HG03442 (cell line): Measurements from ENCODE around the gene ITPRID1.
"Not testable (repeated sequence)": the region's sequence is repeated elsewhere in the genome, so short reads cannot be mapped to it uniquely, and the experiment has no call there.

Experiments
- ATAC-seq: cut with Tn5 transposase; IDR thresholded peaks from one replicate; pipeline ENCODE4 v1.9.1; 2021; ENCODE audit warnings: mild to moderate bottlenecking, moderate library complexity; ENCODE audit not compliant: unreplicated experiment

ITPRID1 gene

GRCh38 chr7:31513790-31514189, at the start of gene ITPRID1:
TSS of gene ITPRID1 (plus strand) at chr7:31514090. CDS start at chr7:31553025, 38,935 bp downstream.
- no peak for ATAC-seq

DNA sequence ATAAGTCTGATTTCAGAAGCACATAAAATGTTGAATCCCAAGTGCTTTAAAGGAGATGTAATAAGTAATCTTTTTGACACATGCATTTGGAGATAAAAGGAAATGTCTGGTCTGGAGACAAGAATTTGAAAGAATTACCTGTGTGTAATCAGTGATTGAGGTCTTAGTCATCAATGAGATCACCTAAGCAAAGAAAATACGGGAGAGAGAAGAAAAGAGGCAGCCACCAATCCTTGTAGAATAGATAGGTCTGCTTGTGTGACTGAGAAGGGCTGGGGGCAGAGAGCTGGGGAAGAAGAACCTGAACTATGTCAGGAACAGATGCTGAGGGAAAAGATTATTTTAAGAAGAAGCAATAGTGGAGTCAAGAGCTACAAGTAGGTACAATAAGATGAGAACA, 49.3 kb upstream of the ITPRID1 start:
- ATAC-seq = no peak

DNA sequence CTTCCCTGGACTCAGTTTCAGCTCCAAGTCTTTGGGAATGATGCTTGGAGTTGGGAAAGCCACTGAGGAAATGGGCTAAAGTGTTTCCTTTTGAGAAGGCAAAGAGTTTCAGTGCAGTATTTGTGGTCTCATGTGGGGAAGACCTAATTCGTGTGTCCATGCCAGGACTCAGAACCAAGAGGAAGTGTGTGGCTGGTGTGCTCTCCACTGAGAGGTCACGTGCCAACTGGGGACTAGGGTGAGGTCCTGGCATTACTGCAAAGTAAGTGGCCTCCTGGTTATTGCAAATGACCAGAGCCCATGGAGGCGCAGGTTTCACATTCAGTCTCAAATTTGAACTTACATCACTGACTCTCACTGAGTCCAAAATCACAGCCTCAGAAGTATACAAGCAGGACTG, 48.6 kb upstream of the ITPRID1 start:
- ATAC-seq = no peak

DNA sequence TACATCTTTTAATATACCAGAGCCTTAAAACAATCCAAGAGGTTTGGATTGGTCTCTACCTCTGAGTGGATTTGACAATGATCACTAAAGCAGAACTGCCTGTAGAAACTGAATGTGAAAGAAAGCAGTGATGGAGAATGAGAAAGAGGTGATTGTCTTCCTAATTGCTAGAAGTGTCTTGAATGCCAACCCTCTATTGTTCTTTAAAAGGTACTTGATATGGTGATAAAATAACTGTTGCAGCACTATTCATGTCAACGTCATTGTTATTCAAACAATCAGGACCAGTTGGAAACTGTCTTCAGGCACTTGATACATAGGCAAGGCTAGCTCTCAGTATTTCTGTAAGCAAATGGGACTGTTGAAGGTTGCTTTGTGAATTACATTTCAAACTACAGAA, 47.9 kb upstream of the ITPRID1 start:
- no peak for ATAC-seq

DNA sequence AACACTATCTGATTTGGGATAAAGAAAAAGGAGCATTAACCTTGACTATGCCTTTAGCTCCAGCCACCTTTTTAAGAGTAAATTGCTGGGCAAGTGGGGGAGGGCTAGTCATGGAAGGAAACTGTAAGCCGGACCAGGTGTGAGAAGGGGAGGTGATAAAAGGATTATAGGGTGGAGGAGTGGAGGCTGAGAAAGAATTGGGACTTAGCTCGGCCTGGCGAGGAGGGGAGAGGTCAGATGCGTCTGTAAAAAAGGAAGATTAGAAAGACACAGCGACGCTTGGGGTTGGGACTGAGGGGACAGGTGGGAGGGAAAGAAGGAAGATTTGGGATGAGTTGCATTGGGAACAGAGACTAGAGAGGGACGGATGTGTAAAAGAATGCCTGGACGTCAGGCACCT, 43.0 kb upstream of the ITPRID1 start:
- ATAC-seq = not testable (repeated sequence)

DNA sequence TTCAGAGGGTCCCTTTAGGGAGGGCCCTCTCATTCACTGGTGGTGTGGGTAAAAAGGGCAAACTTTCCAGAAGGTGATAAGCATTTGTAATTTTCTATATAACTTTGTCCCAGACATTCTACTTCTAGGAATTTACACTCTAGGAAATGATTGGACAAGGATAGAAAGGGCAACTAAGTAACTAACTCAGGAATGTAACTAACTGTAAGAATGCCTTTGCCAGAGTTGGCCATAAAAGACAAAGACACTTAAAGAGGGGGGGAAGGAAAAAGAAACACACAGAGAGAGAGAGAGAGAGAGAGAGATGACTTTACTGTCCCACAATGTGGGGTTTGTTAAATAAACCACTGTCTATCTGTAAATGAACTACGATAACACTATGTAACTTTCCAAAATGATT, 38.5 kb upstream of the ITPRID1 start:
- no peak for ATAC-seq

DNA sequence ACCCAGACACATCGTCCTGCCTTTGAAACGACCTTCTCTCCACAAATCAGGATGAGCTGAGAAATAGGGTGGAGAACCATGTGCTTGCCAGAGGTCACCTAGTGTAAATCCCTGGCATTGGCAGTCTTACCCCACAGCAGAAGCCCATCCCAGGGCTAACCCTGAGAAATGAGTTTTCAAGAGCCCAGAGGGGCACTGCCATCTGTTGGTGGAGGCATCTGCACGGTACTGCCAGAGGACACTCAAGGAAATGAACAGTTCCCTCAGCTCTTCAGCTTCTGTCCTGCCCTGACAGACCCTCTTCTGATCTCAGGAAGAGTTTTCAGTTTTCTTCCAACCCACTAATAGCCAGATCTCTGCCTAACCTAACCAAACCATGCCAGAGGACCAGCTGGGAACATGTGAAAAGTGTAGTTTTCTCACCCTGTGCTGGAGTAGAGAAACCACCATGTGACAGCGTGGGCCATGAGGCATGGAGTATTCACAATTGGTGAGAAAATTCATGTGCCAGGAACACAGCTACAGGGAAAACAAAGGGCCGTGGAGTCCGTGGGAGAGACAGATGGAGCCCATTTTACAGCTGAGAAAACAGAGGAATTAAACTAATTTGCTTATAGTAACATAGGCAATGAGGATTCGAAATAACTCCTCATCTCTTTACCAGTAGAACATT, 37.7 kb upstream of the ITPRID1 start:
- no peak for ATAC-seq

- ATAC-seq = no peak
Observed at GRCh38 chr7:31476941-31477677, 36.8 kb upstream of the ITPRID1 start.

DNA sequence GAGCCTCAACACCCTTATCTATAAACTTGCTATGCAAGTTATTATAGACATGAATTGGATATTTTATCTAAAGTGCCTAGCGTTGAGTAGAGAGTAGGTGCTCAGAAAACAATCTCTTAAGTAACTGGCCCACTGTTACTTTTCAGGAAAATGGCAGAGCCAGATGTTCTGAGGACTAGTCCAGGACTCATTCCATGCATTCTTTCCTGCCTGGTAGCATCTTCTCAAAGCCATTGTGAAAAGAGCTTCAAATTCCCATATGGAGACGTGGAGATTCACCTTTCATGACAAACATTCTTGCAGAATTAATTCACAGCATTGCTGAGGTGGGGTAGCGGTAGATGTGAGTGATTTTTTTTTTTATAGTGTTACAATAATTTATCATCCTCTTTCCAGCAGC, 35.9 kb upstream of the ITPRID1 start:
- ATAC-seq = no peak

DNA sequence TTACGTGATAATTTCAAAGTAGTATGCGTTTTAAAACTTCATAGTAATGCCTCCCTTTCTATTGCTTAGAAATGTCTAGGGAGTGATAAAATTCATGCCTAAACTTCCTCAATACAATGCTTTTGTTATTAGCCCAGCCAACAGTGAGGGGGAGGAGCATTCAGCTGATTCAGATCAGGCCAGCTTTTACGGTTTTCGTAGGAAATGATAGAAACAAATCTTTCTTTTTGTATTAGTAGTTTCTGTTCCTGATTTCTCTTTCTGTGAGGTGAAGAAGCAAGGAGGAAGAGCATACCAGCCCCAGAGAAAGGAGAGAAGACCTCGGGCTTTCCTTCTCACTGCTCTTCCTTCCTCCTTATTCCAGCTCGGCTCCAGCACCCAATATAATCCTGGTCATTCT, 35.2 kb upstream of the ITPRID1 start:
- peak; percentile 95 for ATAC-seq

- no peak for ATAC-seq
Observed at GRCh38 chr7:31487071-31487470, 26.8 kb upstream of the ITPRID1 start.

DNA sequence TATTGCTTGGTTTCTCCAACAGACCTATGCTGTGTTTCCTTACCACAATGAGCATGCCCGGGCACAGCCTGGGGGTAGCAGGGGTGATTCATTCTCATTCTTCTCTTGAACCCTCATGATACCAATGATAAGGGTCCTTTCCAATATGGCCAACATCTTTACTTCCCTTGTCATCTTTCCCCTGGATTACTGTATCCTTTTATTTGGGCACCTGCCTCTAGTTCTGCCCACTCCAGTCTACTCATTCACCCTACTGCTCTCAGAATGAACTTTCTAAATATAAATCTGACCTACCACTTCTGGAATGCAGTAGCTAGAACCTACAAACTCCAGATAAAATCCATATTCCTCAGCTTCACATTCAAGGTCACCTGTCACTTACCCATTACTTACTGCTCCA, 26.4 kb upstream of the ITPRID1 start:
- ATAC-seq = no peak

- peak; percentile 99 for ATAC-seq
Observed at GRCh38 chr7:31488562-31489203, 25.2 kb upstream of the ITPRID1 start.

- no peak for ATAC-seq
Observed at GRCh38 chr7:31490796-31491314, 23.0 kb upstream of the ITPRID1 start.

- no peak for ATAC-seq
Observed at GRCh38 chr7:31492086-31492485, 21.8 kb upstream of the ITPRID1 start.

DNA sequence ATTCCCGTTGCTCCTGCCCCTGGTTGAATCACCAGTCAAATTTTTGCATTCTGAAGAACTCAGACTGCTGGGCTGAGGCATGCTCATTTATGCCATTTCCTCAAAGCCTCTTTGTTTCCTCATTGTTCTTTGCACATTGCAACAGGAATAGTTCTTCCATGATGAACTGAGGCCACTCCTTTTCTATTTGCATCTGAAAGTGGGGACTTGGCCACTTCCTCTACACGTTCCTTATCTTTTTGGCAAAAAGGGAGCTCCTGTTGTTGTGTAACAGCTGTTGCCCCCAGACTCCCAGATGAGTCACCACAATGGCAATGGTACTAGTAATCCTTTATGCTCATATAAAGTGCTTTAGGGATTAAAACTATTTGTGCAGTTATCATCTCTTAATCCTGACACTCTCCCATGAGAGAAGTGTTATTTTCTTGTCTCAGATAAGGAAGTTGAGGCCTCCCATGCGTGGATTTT, 20.1 kb upstream of the ITPRID1 start:
- no peak for ATAC-seq

- no peak for ATAC-seq
Observed at GRCh38 chr7:31494421-31494820, 19.5 kb upstream of the ITPRID1 start.

GRCh38 chr7:31495653-31496052, 18.2 kb upstream of the ITPRID1 start:
- no peak for ATAC-seq

GRCh38 chr7:31497516-31497915, 16.4 kb upstream of the ITPRID1 start:
- ATAC-seq = no peak

DNA sequence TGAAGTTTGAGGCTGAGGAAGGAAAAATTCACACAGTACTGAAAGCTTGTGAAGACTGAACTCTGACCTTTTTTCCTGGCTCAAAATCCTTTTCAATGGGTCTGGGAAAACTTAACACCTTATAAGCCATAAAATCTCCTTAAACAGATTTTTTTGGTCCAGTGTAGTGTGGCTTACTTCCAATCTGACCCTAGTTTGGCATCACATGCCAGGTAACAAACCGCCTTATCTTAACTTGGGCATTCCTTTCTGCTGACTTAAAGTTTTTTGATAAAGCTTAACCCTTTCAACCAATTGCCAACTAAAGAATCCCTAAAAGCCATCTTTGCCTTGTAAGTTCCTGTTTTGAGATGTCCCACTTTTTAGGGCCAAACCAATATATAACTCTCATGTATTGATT, 13.2 kb upstream of the ITPRID1 start:
- no peak for ATAC-seq

DNA sequence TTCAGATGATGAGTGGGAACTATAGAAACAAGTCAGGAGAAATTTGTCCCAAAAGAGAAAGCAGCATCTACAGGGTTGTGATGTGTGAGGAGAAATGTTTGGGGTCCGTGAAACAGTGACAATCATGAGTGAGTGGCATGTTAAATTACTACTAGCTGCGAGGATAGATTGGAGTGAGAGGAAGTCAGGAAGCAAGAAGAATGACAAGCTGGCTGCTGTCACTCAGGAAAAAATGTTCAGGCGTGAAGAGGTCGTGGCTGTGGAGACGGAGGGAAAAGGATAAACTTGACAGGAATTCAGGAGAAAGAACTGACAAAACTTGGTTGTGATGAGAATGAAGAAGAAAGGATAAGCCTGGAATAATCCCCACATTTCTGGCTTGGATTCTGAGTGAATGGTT, 5.1 kb upstream of the ITPRID1 start:
- ATAC-seq = no peak

- no peak for ATAC-seq
Observed at GRCh38 chr7:31512166-31512565, 1.7 kb upstream of the ITPRID1 start.
